Muscle of arm (tissue), 12 donors: Measurements from ENCODE around the gene TMEM163. TPM values are rescaled to one million over a fixed set of nuclear protein-coding genes. Genes with fewer than 3 reads are reported as not detected.
A peak's percentile ranks its signal among the peaks of the same experiment; 100 is the strongest.

Source experiments
- DNase-seq: peaks from one replicate; pipeline ENCODE4 v3.0.0-alpha.2; 2013
- polyA plus RNA-seq, 12 donors: library from polyadenylated mRNA; unstranded; fragments of 120-200 nt; gene quantifications; one replicate each; pipeline ENCODE4 v1.2.1, GENCODE V29; 2013; ENCODE audit not compliant: insufficient read length in 12 of 12

Gene TMEM163
- polyA plus RNA-seq, 12 donors = 0.64 to 2.6 (median 1.3) TPM; not detected in 2

- DNase-seq = no peak
These were observed 24.4 kb downstream of the TMEM163 start for GRCh38 chr2:134694411-134694810.

GRCh38 chr2:134693359-134694330 lies 25.2 kb downstream of the TMEM163 start:
- no peak for DNase-seq

- DNase-seq = no peak
These were observed 26.3 kb downstream of the TMEM163 start for GRCh38 chr2:134692499-134692898.

- no peak for DNase-seq
These were observed 28.1 kb downstream of the TMEM163 start for GRCh38 chr2:134690629-134691215.

GRCh38 chr2:134689315-134689714 lies 29.5 kb downstream of the TMEM163 start:
- no peak for DNase-seq

- DNase-seq = no peak
These were observed 32.8 kb downstream of the TMEM163 start for GRCh38 chr2:134685967-134686366.

- no peak for DNase-seq
These were observed 35.2 kb downstream of the TMEM163 start for GRCh38 chr2:134683561-134684112.

- DNase-seq = peak; percentile 15
These were observed 36.1 kb downstream of the TMEM163 start for GRCh38 chr2:134682726-134683125.

- DNase-seq = no peak
These were observed 37.6 kb downstream of the TMEM163 start for GRCh38 chr2:134681201-134681600.

GRCh38 chr2:134679745-134680144 lies 39.1 kb downstream of the TMEM163 start:
- no peak for DNase-seq

- no peak for DNase-seq
These were observed 39.5 kb downstream of the TMEM163 start for GRCh38 chr2:134679294-134679693.

- DNase-seq = peak; percentile 72
These were observed 40.7 kb downstream of the TMEM163 start for GRCh38 chr2:134677856-134678756.

GRCh38 chr2:134676960-134677359 lies 41.8 kb downstream of the TMEM163 start:
- DNase-seq = no peak

GRCh38 chr2:134675314-134675713 lies 43.5 kb downstream of the TMEM163 start:
- no peak for DNase-seq

GRCh38 chr2:134674687-134675086 lies 44.1 kb downstream of the TMEM163 start:
- DNase-seq = no peak

- no peak for DNase-seq
These were observed 47.3 kb downstream of the TMEM163 start for GRCh38 chr2:134671513-134671912.

- DNase-seq = no peak
These were observed 47.8 kb downstream of the TMEM163 start for GRCh38 chr2:134670955-134671354.

GRCh38 chr2:134669731-134670669 lies 48.8 kb downstream of the TMEM163 start:
- no peak for DNase-seq

GRCh38 chr2:134668821-134669220 lies 50.0 kb downstream of the TMEM163 start:
- no peak for DNase-seq

- DNase-seq = no peak
These were observed 51.3 kb downstream of the TMEM163 start for GRCh38 chr2:134667541-134667940.

- DNase-seq = no peak
These were observed 51.7 kb downstream of the TMEM163 start for GRCh38 chr2:134667081-134667480.
